CD4-positive, alpha-beta T cell treated with Interleukin-6 at 100 ng/mL for 8 hours (primary cell): ENCODE data around the gene ATE1.
A peak's percentile ranks its signal among the peaks of the same experiment; 100 is the strongest.
"Not testable (repeated sequence)": the region's sequence is repeated elsewhere in the genome, so short reads cannot be mapped to it uniquely, and the experiment has no call there.

Experiments used
- DNase-seq: peaks from one replicate; pipeline ENCODE4 v3.0.0-alpha.2; 2020; ENCODE audit warnings: mixed read lengths, low spot score

The ATE1 gene

DNA sequence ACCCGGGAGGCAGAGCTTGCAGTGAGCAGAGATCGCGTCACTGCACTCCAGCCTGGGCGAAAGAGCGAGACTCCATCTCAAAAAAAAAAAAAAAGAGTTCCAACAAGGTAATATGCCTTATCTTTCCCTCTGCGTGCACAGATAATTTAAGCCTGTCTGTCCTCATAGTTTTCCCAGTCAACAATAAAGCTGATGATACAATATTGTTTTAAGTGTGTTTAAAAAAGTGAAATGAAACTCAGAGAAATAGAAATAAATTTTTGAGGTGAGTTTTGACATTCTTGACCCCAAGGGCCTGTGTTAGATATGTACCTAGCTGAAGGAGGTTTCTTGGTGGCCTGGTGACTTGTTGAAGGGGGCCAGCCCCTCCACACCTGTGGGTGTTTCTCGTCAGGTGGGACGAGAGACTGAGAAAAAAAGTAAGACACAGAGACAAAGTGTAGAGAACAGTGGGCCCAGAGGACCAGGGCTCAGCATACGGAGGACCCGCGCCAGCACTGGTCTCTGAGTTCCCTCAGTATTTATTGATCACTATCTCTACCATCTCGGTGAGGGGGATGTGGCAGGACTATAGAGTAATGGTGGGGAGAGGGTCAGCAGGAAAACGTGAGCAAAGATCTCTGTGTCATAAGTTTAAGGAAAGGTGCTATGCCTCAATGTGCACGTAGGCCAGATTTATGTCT is 1.9 kb upstream of the ATE1 start:
- DNase-seq: not testable (repeated sequence)

DNA sequence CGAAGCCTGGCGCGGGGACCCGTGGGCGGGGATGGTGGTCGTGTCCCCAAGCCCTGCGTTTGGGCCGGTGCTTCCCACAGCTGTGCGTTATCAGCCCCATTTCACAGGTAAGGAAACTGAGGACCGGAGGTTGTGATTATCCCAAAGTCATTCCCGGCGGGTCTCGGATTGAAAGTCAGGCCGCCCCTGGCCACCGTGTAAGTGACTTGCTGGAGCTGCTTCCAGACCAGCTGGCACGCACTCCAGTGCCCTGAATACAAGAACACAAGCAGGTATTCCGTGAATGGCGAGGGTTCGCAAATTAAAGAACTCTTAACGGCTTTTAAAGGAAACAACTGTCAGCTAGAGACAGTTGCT is 675 bp upstream of the ATE1 start:
- no peak for DNase-seq

DNA sequence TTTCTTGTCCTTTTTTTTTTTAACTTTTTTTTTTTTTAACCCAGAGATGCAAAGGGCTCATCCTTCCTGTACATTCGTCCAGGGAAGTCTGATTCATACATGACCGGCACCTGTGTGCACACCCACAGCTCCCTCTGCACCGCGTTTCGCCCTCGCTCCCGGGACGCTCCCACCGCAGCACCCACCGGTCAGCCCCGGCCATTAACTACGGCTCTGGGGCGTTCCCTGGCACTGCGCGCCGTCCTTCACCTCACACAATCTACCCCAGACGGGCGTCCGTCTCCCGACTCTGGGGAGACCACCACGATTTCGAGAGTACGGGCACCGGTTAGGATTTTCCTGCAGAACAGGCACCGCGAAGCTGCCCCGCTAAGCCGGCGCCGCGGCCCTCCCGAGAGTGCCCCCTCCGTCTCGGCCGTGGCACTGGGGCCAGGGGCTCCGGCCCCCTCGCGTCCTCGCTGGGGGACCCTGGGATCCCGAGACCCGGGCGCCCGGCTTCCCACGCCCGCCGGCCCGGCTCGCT is 452 bp downstream of the ATE1 start:
- peak; percentile 5 for DNase-seq

DNA sequence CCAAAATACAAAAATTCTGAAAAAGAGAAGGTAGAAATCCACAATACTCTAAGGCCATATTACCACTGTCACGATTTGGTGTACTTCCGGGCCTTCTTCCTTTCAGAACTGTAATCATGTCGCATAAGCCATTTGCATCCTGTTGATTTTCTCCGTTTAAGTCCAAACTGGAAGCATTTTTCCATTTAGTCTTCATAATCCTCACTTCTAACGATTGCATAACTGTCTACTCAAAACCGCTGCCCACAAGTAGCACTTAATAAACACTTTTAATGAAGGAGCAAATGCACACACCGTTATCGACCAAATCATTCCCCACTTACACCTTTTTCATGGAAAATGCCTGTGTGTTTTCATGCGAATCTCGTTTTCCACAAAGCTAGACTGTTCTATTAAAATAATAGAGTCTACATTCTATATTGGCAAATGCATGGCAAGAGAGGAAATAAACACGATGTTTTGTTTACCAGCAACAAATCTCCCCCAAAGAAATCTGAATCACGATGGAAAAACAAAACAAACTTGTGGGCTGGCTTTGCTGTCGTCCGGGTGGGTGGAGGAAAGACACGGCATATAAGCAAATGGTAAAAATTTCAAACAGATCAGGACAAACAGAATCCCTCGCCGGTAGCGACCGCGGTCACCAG is 1.0 kb downstream of the ATE1 start:
- DNase-seq: no peak

DNA sequence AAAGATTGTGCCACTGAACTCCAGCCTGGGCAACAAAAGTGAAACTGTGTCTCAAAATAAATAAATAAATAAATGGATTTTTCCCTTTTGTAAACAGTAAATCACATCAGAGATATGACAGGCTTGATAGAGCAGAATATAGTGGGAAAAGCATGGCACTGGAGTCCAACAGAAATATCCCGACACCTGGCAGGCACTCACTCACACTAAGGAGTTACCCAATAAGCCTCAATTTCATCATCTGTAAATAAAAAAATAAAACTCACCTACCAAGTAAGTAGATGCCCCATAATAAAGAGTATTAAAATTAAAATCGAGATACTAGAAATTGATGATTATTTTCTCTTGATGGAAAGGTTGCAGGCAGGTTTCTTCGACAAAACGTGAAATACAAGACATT is 1.7 kb downstream of the ATE1 start:
- no peak for DNase-seq

DNA sequence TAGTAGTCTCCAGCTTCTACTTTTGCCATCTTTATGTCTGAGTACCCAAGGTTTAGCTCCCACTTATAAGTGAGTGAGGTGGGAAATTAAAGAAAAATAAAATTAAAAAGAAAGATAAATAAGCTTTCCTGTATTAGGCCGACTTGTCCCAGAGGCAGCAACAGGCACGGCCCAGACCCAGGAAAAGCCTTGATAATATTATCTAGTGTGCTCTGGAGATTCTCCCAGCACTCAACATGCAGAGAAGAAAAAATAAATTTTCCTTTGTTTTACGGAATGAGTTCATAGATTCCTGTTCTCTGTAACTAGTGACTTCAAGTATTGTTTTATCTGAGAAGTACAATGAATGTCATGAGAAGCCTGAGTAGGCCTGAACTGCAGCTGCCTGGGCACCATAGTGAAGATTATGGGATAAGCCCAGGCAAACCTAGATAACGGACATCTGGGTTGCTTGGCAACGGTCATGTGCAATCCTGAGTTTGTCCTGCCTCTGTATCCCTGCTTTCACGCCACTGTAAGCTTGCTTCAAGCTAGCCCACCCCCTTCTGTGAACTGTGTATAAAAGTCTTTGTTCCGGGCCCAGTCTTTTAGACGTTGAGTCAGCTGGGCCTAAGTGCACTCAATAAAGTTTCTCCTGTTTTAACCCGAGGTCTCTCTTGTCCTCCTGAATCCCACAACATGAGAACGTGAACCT is 6.4 kb downstream of the ATE1 start:
- DNase-seq: no peak

DNA sequence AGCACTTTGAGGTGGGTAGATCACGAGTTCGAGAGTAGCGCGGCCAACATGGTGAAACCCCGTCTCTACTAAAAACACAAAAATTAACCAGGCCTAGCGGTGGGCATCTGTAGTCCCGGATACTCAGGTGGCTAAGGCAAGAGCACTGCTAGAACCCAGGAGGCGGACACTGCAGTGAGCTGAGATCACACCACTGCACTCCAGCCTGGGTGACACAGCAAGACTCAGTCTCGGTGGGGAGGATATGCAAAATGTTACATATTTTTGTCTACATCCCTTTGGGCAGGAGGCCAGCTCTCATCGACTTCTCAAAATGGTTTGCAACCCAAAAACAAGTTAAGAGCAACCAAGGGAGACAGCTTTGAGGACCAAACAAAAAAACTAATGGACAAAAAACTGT is 8.2 kb downstream of the ATE1 start:
- no peak for DNase-seq

DNA sequence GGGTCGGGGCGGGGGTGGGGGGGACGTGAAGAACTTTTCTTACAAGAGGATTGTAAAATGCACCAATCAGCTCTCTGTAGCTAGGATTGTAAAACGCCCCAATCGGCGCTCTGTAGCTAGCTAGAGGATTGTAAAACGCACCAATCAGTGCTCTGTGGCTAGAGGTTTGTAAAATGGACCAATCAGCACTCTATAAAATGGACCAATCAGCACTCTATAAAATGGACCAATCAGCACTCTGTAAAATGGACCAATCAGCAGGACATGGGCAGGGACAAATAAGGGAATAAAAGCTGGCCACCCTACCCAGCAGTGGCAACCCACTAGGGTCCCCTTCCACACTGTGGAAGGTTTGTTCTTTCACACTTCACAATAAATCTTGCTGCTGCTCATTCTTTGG is 9.0 kb downstream of the ATE1 start:
- DNase-seq: not testable (repeated sequence)

DNA sequence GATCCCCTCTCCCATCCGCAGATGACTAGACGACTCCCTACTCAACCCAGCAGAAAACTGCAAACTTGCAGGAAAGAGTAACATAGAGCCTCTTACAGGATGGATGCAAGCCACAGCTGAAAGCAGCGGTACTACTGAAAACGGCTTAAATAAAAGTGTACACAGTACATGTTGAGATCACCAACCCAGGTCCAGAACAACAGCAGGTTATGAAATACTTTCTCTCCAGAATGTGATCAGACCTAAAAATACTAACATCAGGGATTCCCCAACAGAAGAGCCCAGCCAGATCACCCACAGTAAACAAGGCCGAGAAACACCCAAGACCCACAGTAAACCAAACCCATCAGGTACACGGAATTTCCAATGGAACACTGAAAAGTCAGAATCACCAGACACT is 13.2 kb downstream of the ATE1 start:
- no peak for DNase-seq

DNA sequence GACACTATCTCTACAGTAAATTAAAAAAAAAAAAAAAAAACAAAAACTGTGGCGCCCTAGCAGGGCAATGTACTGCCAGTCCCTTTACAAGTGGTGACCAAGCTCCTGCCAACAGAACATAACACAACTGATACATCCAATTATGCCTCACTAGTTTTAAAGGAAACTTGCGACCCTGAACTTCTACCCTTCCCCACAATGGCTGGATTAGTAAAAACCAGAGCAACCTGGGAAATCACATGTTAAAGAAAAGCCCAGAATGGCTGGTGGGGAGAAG is 16.5 kb downstream of the ATE1 start:
- DNase-seq: no peak

DNA sequence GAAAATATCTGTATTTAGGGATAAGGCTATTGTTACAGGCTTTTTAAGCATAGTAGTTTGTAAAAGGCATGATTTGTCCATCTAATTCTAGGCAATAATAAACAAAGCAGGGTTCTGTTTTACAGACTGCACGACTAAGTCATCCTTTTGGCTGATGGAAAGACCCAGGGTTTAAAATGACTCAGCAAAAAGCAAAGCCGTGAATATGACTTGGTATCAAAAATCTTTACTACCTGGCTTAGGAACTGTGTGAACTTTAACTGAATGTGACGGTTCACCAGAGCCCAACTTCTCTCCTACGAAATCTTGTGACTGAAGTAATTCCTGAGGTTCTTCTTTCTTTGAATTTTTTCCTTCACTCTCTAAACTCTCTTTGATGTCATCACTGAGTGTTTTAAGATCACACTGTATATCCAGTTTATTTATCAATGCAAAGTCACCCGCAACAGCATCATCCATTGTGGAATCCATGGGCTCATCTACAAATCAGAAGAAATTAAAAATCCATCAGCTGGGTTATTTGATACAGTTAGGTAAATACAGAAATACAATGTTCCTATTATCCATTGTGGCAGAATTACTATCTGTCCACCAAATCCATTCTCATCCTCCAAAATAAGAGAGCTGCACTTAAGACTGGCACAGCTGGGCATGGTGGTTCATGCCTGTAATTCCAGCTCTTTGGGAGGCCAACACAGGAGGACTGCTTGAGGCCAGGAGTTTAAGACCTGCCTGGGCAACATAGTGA is 17.0 kb downstream of the ATE1 start:
- no peak for DNase-seq

DNA sequence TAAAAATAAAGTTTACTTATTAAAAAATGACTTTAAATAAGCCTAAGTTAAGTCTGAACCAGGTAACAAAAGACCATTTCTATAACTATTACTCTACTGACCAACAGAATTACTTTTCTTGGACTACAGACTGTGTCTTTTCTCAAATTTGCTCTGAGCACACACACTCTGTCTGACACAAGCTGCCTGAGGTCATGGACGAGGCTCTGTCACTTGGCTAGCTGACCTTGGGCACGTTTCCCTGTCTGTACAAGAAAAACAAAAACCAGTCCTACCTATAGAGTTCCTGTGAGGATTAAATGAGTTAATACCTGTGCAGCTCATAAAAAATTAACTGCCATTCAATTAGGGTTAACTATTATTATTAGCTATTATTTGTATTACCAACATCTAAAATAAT is 22.9 kb downstream of the ATE1 start:
- no peak for DNase-seq

DNA sequence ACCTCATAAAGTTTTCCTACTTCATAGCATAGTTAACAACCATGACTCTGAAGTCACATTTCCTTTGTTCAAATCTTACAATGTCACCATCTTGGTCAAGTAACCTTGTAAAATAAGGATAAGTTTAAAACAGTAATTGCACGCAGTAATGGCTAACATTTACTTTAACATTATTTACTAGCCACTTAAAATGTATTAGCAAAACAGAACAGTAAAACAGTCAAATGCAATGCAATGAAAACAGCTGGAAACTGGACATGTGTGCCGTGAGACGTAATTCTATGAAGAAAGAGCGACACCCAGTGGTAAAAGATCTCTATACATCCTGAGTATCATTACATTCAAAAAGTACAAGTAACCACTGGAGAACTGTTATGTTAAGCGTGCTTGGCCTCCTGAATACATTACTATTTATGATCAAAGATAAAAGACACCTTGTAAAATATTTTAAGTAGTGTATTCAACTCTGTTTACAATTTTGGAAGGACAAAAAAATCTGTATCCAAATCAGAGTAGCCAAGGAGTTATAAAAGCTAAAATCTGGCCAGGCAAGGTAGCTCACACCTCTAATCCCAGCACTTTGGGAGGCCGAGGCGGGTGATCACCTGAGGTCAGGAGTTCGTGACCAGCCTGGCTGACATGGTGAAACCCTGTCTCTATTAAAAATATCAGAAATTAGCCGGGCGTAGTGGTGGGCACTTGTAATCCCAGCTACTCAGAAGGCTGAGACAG is 27.2 kb downstream of the ATE1 start:
- peak; percentile 25 for DNase-seq

DNA sequence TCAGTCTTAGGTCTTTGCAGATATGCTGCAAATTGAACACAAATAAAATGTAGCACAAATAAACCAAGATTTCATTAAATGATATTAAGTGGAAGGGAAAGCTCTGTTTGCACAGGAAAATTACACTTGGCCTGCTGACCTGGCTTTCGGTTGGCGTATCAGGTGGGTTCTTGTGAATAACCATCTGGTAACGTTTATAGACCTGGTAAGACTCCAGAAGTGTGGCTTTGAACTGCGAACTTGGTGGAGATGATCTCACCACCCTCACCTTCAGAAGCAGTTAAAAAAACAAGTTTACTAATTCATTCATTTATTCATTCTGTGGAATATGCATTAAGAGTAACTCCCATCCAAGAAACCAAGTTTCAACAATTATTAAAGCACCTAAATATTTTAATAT is 28.1 kb downstream of the ATE1 start:
- no peak for DNase-seq

DNA sequence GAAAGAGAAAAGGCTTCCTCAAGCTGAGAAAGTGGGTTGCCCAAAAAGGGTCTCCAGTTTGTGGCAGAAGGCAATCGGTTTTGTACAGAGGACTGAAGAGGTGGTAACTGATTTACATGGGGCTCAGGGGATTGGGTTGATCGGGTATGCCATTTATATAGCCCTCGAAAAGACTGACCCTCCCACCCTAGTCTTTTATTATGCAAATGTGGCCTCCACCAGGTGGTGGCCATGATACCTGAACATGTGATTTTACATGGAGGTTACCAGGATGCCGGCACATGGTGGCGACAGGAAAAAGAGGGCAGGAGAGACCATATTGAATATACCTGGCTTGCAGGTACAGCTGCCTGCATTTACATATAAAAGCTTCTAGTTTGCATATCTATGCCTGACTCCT is 36.7 kb downstream of the ATE1 start:
- DNase-seq: no peak

DNA sequence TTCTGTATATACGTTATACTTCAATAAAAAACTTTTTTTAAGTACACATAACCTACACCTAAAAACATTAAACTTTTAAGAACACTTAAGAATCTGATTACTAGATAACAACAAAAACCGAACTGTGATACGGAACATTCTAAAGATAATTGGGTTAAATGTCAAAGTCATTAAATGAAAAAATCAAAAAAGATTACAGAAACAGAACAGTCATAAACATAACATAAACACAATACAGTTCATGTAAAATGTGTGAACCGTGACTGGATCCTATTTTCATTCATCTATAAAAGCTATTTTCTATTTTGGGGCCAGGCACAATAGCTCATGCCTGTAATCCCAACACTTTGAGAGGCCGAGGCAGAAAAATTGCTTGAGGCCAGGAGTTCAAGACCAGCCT is 38.6 kb downstream of the ATE1 start:
- no peak for DNase-seq

DNA sequence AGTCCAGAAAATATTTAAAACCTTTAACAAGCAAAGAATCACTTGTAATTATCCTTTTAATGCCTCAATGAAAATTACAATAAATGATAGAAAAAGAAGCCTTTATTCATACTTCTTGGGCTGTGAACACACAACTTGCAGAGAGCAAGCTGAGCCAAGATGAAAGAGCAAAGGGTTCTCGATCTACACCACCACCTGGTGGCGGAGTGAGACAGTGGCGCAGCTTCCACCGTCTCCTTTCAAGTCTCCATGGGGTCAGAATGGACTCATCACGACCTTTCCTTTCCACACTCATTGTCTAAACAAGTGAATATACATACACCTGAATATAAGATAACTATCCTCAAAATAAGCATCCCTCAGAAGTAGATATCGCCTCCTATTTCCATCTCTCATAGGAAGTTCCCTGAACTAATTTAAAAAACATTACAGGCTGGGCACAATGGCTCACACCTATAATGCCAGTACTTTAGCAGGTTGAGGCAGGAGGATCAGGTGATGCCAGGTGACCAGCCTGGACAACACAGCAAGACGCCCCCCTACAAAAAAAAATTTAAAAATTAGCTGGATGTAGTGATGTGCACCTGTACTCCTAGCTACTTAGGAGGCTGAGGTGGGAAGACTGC is 40.7 kb downstream of the ATE1 start:
- DNase-seq: peak; percentile 17

DNA sequence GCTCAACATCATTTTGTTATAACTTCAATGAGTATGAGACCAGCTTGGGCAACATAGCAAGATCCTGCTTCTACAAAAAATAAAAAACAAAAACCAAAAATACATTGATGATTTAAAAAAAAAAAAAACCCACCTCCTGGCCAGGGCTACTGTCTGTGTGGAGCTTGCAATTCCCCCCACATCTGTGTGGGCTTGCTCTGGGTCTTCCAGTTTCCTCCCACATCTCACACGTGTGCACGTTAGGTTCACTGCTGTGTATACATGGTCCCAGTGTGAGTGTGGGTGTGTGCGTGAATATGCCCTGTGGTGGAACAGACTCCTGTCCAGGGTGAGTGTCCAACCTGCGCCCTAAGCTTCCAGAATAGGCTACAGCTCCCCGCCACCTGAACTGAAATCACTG is 41.6 kb downstream of the ATE1 start:
- DNase-seq: no peak

DNA sequence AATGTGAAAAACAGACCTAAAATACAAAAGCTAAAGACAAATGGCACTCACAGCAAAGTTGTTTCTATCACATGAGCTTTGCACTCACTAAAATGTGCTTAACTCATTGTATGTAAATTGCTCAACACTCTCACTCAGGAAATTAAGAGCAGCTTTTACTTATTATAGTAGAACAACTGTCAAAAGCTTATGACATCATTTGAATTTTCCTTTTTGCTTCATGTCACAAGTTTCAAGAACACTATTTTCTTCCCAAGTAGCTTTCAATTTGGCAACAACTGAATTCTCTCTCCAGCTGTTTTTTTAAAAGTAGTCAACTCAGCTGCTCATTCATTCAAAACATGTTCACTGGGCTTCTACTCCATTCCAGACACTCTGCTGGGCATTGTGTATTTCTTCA is 46.9 kb downstream of the ATE1 start:
- no peak for DNase-seq

DNA sequence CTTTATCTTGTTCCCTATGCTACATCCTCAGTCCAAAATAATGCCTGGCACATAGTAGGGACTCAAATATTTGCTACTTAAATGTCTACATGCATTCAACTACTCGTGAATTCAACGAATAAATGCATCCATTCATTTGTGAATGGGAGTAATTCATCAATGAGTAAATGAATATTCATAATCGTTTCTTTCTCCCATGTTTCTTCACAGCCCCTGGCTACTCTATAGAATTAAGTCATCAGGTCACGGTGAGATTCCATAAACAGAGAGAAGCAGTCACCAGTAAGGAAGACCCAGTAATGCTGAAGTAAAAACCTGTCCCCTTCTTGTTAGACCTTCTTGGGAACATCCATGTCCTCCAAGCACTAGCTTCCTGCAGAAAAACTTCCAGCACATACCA is 48.4 kb downstream of the ATE1 start:
- no peak for DNase-seq

DNA sequence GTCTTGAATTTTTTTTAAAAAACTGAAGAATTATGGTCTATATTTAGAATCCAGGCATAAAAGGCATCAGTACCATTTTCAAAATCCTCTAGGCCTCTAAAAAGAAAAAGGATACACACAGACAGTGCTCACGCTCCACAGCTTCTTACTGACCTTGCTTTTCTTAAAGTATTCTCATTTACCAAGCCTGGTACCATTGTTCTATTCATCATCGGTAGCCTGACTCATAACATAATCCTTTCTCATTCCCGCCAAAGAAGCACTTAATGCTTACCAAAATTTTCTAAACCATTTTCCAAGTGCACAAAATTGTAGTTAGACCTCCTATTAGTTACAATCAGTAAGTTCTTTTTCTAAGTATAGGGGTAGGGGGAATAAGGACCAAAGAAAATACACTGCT is 54.6 kb downstream of the ATE1 start:
- DNase-seq: no peak

DNA sequence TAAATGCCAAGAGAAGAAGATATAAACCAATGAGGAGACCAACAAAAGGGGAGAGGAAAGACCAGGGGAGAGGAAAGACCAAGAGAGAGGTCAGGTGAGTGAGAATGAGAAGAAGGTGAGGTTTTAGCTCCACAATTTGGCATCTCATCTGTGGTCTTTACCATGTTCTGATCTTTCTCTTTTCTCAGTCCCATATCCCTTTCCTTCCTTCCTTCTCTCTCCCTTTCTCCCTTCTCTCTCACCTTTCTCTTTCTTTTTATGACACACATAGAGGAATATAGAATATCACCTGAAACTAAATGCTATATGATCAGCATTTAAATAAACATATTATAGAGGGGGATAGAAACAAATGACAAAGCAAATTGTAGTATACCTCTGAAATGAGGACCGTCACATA is 57.4 kb downstream of the ATE1 start:
- DNase-seq: no peak
